Fibroblast of lung (primary cell): ENCODE data around the gene NFKBIE. TPM values are rescaled to one million over a fixed set of nuclear protein-coding genes. Genes with fewer than 3 reads are reported as not detected.

Experiments used
- DNase-seq, 2 donors: peaks; one replicate each; pipeline versions ENCODE4 v3.0.0 to v3.0.0-alpha.2; 2010; ENCODE audit warnings: low read depth in 2 of 2
- H2AFZ ChIP-seq: 2 replicates; pipeline ENCODE4 v1.5.1; 2012; ENCODE audit warnings: low read length, control low read depth, inconsistent platforms
- H3K27ac ChIP-seq: 2 replicates; pipeline ENCODE4 v1.5.1; 2011; ENCODE audit warnings: low read length, control low read depth; ENCODE audit not compliant: insufficient read depth
- H3K27me3 ChIP-seq: 2 replicates; pipeline ENCODE4 v1.5.1; 2011; ENCODE audit warnings: mild to moderate bottlenecking, low read length; ENCODE audit not compliant: control insufficient read depth, insufficient read depth
- H3K36me3 ChIP-seq: 2 replicates; pipeline ENCODE4 v1.5.1; 2011; ENCODE audit warnings: low read length; ENCODE audit not compliant: control insufficient read depth, insufficient read depth
- H3K4me1 ChIP-seq: 2 replicates; pipeline ENCODE4 v1.5.1; 2011; ENCODE audit warnings: low read length; ENCODE audit not compliant: control insufficient read depth, insufficient read depth; ENCODE audit errors: extremely low read depth
- H3K4me2 ChIP-seq: 2 replicates; pipeline ENCODE4 v1.5.1; 2011; ENCODE audit warnings: low read length, control low read depth; ENCODE audit not compliant: insufficient read depth; ENCODE audit errors: extremely low read depth
- H3K4me3 ChIP-seq, 4 experiments: fragments of 200-600 bp in 1 of 4; sonication (generic) in 1 of 4; replicated peaks in 1 of 4; 2 replicates each; pipeline ENCODE4 v1.5.1; 2011 to 2016; ENCODE audit warnings: low read length in 4 of 4, low read depth in 3 of 4, mild to moderate bottlenecking in 3 of 4, control low read depth in 2 of 4, inconsistent platforms in 1 of 4, mixed read lengths in 1 of 4; ENCODE audit not compliant: insufficient read depth in 1 of 4; ENCODE audit errors: control extremely low read depth in 1 of 4
- H3K79me2 ChIP-seq: 2 replicates; pipeline ENCODE4 v1.5.1; 2012; ENCODE audit warnings: mild to moderate bottlenecking, low read length, inconsistent platforms; ENCODE audit not compliant: control insufficient read depth, insufficient read depth
- H3K9ac ChIP-seq: 2 replicates; pipeline ENCODE4 v1.5.1; 2011; ENCODE audit warnings: mild to moderate bottlenecking, low read length, control low read depth; ENCODE audit not compliant: insufficient read depth
- H3K9me3 ChIP-seq: 2 replicates; pipeline ENCODE4 v1.5.1; 2012; ENCODE audit warnings: low read depth, low read length; ENCODE audit not compliant: control insufficient read depth, insufficient read depth
- H4K20me1 ChIP-seq: 2 replicates; pipeline ENCODE4 v1.5.1; 2011; ENCODE audit warnings: low read length; ENCODE audit not compliant: control insufficient read depth, insufficient read depth; ENCODE audit errors: extremely low read depth
- CTCF ChIP-seq, 2 donors: IDR thresholded peaks in 1 of 2; conservative IDR thresholded peaks in 1 of 2; 1 replicate in 1 of 2; 2 replicates in 1 of 2; pipeline ENCODE4 v1.5.1; 2011 to 2012; ENCODE audit warnings: low read length in 2 of 2, control low read depth in 1 of 2, inconsistent platforms in 1 of 2, low read depth in 1 of 2, mild to moderate bottlenecking in 1 of 2
- EZH2 ChIP-seq: IDR thresholded peaks from 2 replicates; pipeline ENCODE4 v1.5.1; 2012; ENCODE audit warnings: low read length, control low read depth, mild to moderate bottlenecking; ENCODE audit errors: missing control alignments
- polyA plus RNA-seq, 2 donors: library from polyadenylated mRNA; depleted of rRNA in 1 of 2; stranded (reverse) in 1 of 2; unstranded in 1 of 2; fragments of >200 nt; gene quantifications; 2 replicates each; pipeline ENCODE4 v1.2.1, GENCODE V29; 2011 to 2012; ENCODE audit warnings: missing spikeins in 1 of 2
- total RNA-seq: library from RNA; depleted of rRNA; stranded (reverse); fragments of >200 nt; gene quantifications from 2 replicates; pipeline ENCODE4 v1.2.1, GENCODE V29; 2014

NFKBIE gene
- total and polyA plus RNA-seq, 2 donors (not counting 1 experiment from before 2014, with no cell fraction given): 1.6 to 5.4 TPM

- Histone ChIP-seq H3K4me3 (peak overlapping the region in 3 of 4 experiments; percentile 85 to 91 (median 87)), H3K27me3 (no peaks in the 10 kb centered on the region), H3K4me1 (peaks cover 5% of the 10 kb centered on the region), H3K27ac (no peak overlapping the region), H3K36me3 (peaks cover 28% of the 10 kb centered on the region), H3K9ac (no peak overlapping the region), H3K79me2 (peaks cover 59% of the 10 kb centered on the region), H3K4me2 (peak overlapping the region; percentile 76), H2AFZ (no peak overlapping the region), H3K9me3 (no peaks in the 10 kb centered on the region), H4K20me1 (peaks cover 8% of the 10 kb centered on the region)
- DNase-seq: no peak
- no peak for TF ChIP-seq EZH2
- TF ChIP-seq CTCF (conservative IDR thresholded peaks at IDR 0.05 in 1 of 2, IDR thresholded peaks at IDR 0.05 in 1 of 2; ENCODE audit: low read depth in 1 of 2, low read length in 2 of 2): no peak
Measured at GRCh38 chr6:44249082-44249748, 16.1 kb downstream of the NFKBIE start.

GRCh38 chr6:44248579-44248978 lies 16.8 kb downstream of the NFKBIE start:
- H3K4me3 ChIP-seq: peak overlapping the region; percentile 69 to 91 (median 86)
- peaks cover 8% of the 10 kb centered on the region for H4K20me1 ChIP-seq
- peaks cover 5% of the 10 kb centered on the region for H3K4me1 ChIP-seq
- H3K36me3 ChIP-seq: peaks cover 27% of the 10 kb centered on the region
- no peaks in the 10 kb centered on the region for H3K9me3 ChIP-seq
- no peak overlapping the region for H2AFZ ChIP-seq
- no peak overlapping the region for H3K27ac ChIP-seq
- H3K9ac ChIP-seq: no peak overlapping the region
- peak overlapping the region; percentile 76 for H3K4me2 ChIP-seq
- TF ChIP-seq EZH2 (no peak), CTCF (conservative IDR thresholded peaks at IDR 0.05 in 1 of 2, IDR thresholded peaks at IDR 0.05 in 1 of 2; ENCODE audit: low read depth in 1 of 2, low read length in 2 of 2) (no peak)
- DNase-seq: no peak
- H3K79me2 ChIP-seq: peaks cover 58% of the 10 kb centered on the region
- H3K27me3 ChIP-seq: no peaks in the 10 kb centered on the region

GRCh38 chr6:44247338-44248302 lies 17.7 kb downstream of the NFKBIE start:
- peak overlapping the region; percentile 75 for H3K9ac ChIP-seq
- peaks cover 21% of the 10 kb centered on the region for H3K36me3 ChIP-seq
- peak; percentile 56 to 68 for DNase-seq
- peak overlapping the region; percentile 85 for H3K27ac ChIP-seq
- TF ChIP-seq EZH2 (no peak), CTCF (conservative IDR thresholded peaks at IDR 0.05 in 1 of 2, IDR thresholded peaks at IDR 0.05 in 1 of 2; ENCODE audit: low read depth in 1 of 2, low read length in 2 of 2) (no peak)
- H3K4me1 ChIP-seq: peaks cover 5% of the 10 kb centered on the region
- no peaks in the 10 kb centered on the region for H3K9me3 ChIP-seq
- H4K20me1 ChIP-seq: peaks cover 8% of the 10 kb centered on the region
- H3K4me2 ChIP-seq: peak overlapping the region; percentile 76
- no peaks in the 10 kb centered on the region for H3K27me3 ChIP-seq
- H2AFZ ChIP-seq: no peak overlapping the region
- peaks cover 51% of the 10 kb centered on the region for H3K79me2 ChIP-seq
- H3K4me3 ChIP-seq: peak overlapping the region; percentile 69 to 91 (median 86)
